Measurements from ENCODE around the gene OCRL. TPM values are rescaled to one million over a fixed set of nuclear protein-coding genes. Genes with fewer than 3 reads are reported as not detected.

OCRL gene
- polyA plus RNA-seq, 1 donor (not counting 4 experiments of a cell fraction or from before 2014, with no cell fraction given): 27.9 TPM

GRCh38 chrX:129577877-129578276, 37.8 kb downstream of the OCRL start:
- TF ChIP-seq CTCF (optimal IDR thresholded peaks at IDR 0.05 in 1 of 3, IDR thresholded peaks at IDR 0.05 in 1 of 3, conservative IDR thresholded peaks at IDR 0.05 in 1 of 3; ENCODE audit: extremely low read depth in 1 of 3, insufficient read depth in 2 of 3, low read length in 3 of 3): no peak
- no peak for TF ChIP-seq EZH2 (IDR thresholded peaks at IDR 0.05; ENCODE audit: low read length)
- dilution Hi-C loops (cut with MboI; ENCODE audit: extremely low pct_ligation_motif_present, low sequenced_read_pairs): no loop called here
- peaks cover 0 to 5% of the 10 kb centered on the region in 2 experiments for H3K36me3 ChIP-seq (ENCODE audit: control insufficient read depth in 2 of 2, extremely low read depth in 1 of 2, insufficient read depth in 2 of 2, low read length in 2 of 2)
- no peak overlapping the region for H3K27ac ChIP-seq (ENCODE audit: control insufficient read depth, insufficient read depth, low read length)
- no peak for DNase-seq (ENCODE audit: low read depth, low spot score)
- H3K4me3 ChIP-seq (ENCODE audit: control insufficient read depth in 2 of 3, extremely low read depth in 1 of 3, insufficient read depth in 2 of 3, low read depth in 1 of 3, low read length in 3 of 3): no peak overlapping the region
- H2AFZ ChIP-seq (ENCODE audit: control insufficient read depth, low read length): no peak overlapping the region
- H3K79me2 ChIP-seq (ENCODE audit: control insufficient read depth, insufficient read depth, low read length): no peaks in the 10 kb centered on the region
- H3K4me2 ChIP-seq (ENCODE audit: control insufficient read depth, extremely low read depth, insufficient read depth, low read depth, low read length): no peak overlapping the region
- no peaks in the 10 kb centered on the region for H3K4me1 ChIP-seq (ENCODE audit: control insufficient read depth, extremely low read depth, insufficient read depth, low read length)
- no peaks in the 10 kb centered on the region for H3K27me3 ChIP-seq (ENCODE audit: control insufficient read depth, extremely low read depth, insufficient read depth, low read length)
- H3K9ac ChIP-seq (ENCODE audit: control insufficient read depth, extremely low read depth, insufficient read depth, low read length): no peak overlapping the region
- no peak for FAIRE-seq
- no peaks in the 10 kb centered on the region for H3K9me1 ChIP-seq (ENCODE audit: control insufficient read depth, extremely low read depth, insufficient read depth, low read length)
- no peaks in the 10 kb centered on the region for H4K20me1 ChIP-seq (ENCODE audit: control insufficient read depth, extremely low read depth, insufficient read depth, low read length)
- no peaks in the 10 kb centered on the region for H3K9me3 ChIP-seq (ENCODE audit: control insufficient read depth, low read depth, low read length)

- H3K27me3 ChIP-seq (ENCODE audit: control insufficient read depth, extremely low read depth, insufficient read depth, low read length): no peaks in the 10 kb centered on the region
- no peaks in the 10 kb centered on the region for H3K79me2 ChIP-seq (ENCODE audit: control insufficient read depth, insufficient read depth, low read length)
- H3K9me3 ChIP-seq (ENCODE audit: control insufficient read depth, low read depth, low read length): no peaks in the 10 kb centered on the region
- no peak for DNase-seq (ENCODE audit: low read depth, low spot score)
- no peaks in the 10 kb centered on the region for H4K20me1 ChIP-seq (ENCODE audit: control insufficient read depth, extremely low read depth, insufficient read depth, low read length)
- H3K4me1 ChIP-seq (ENCODE audit: control insufficient read depth, extremely low read depth, insufficient read depth, low read length): no peaks in the 10 kb centered on the region
- no peak overlapping the region for H3K4me2 ChIP-seq (ENCODE audit: control insufficient read depth, extremely low read depth, insufficient read depth, low read depth, low read length)
- dilution Hi-C loops (cut with MboI; ENCODE audit: extremely low pct_ligation_motif_present, low sequenced_read_pairs): no loop called here
- H3K4me3 ChIP-seq (ENCODE audit: control insufficient read depth in 2 of 3, extremely low read depth in 1 of 3, insufficient read depth in 2 of 3, low read depth in 1 of 3, low read length in 3 of 3): no peak overlapping the region
- H3K9ac ChIP-seq (ENCODE audit: control insufficient read depth, extremely low read depth, insufficient read depth, low read length): no peak overlapping the region
- H3K36me3 ChIP-seq (ENCODE audit: control insufficient read depth in 2 of 2, extremely low read depth in 1 of 2, insufficient read depth in 2 of 2, low read length in 2 of 2): peaks cover 0 to 3% of the 10 kb centered on the region in 2 experiments
- no peak for FAIRE-seq
- no peaks in the 10 kb centered on the region for H3K9me1 ChIP-seq (ENCODE audit: control insufficient read depth, extremely low read depth, insufficient read depth, low read length)
- no peak overlapping the region for H3K27ac ChIP-seq (ENCODE audit: control insufficient read depth, insufficient read depth, low read length)
- H2AFZ ChIP-seq (ENCODE audit: control insufficient read depth, low read length): no peak overlapping the region
- TF ChIP-seq CTCF (optimal IDR thresholded peaks at IDR 0.05 in 1 of 3, IDR thresholded peaks at IDR 0.05 in 1 of 3, conservative IDR thresholded peaks at IDR 0.05 in 1 of 3; ENCODE audit: extremely low read depth in 1 of 3, insufficient read depth in 2 of 3, low read length in 3 of 3): no peak
- TF ChIP-seq EZH2 (IDR thresholded peaks at IDR 0.05; ENCODE audit: low read length): no peak
Measured at GRCh38 chrX:129581904-129582303, 41.8 kb downstream of the OCRL start.

Data from keratinocyte (primary cell).